HCT116 (cell line): Measurements from ENCODE around the gene AKT1.

ENCODE experiments used
- CTCF ChIP-seq, 3 experiments: fragments of 200-600 bp in 1 of 3; sonication (generic) in 1 of 3; IDR thresholded peaks in 2 of 3; conservative IDR thresholded peaks in 1 of 3; 2 replicates each; pipeline ENCODE4 v1.5.1; 2012 to 2017; ENCODE audit warnings: low read depth in 2 of 3, low read length in 2 of 3, antibody characterized with exemption in 1 of 3, borderline replicate concordance in 1 of 3, control low read depth in 1 of 3, mild to moderate bottlenecking in 1 of 3, mixed read lengths in 1 of 3, mixed run types in 1 of 3, moderate library complexity in 1 of 3; ENCODE audit not compliant: insufficient read depth in 1 of 3
- ZFX ChIP-seq: fragments of 450-650 bp; IDR thresholded peaks from 2 replicates; pipeline ENCODE4 v1.6.1; 2017

GRCh38 chr14:104726600-104727451 is 68.7 kb downstream of the AKT1 start:
- peak in 2 of 3 experiments; percentile 16 to 25; a peak in 1 of 6 replicates for TF ChIP-seq CTCF (IDR thresholded peaks at IDR 0.05 in 2 of 3, conservative IDR thresholded peaks at IDR 0.05 in 1 of 3; ENCODE audit: borderline replicate concordance in 1 of 3, insufficient read depth in 1 of 3, low read depth in 2 of 3, low read length in 2 of 3)
- TF ChIP-seq ZFX: no peak
